CD4-positive, alpha-beta T cell treated with Interleukin-17A for 1 hour (primary cell): ENCODE results near the gene ITPK1.

Experiments used
- DNase-seq: peaks from one replicate; pipeline ENCODE4 v3.0.0-alpha.2; 2020

Gene ITPK1

DNA sequence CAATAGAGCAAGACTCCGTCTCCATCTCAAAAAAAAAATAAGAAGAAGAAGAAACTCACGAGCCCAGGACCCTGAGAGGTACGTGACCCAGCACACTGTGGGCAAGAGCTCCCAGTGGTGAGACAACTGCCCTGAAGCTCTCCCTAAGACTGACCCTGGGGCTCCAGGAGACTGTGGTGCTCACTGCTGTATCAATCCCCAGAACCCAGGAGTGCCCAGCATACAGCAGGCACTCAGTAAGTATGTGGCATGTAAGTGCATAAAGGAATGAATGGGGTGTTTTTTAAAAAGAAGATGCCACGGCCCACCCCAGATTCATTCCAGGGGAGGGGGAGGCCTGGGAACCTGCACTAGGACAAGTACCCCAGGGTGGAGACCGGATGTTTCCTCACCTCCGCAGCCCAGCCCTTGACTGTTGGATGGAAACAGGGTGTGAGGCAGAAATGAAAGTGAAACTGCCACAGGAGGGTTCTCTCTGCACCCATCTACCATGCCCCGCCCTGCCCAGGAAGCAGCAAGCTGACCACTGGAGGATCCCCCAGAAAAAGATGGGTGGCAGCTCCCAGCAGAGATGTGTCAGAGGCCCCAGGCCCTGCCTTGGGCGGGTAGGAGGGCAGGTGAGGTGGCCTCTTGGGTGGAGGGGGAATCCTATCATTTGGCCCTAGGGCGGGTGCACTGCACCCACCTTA lies 12.2 kb downstream of the ITPK1 start:
- peak; percentile 81 for DNase-seq

DNA sequence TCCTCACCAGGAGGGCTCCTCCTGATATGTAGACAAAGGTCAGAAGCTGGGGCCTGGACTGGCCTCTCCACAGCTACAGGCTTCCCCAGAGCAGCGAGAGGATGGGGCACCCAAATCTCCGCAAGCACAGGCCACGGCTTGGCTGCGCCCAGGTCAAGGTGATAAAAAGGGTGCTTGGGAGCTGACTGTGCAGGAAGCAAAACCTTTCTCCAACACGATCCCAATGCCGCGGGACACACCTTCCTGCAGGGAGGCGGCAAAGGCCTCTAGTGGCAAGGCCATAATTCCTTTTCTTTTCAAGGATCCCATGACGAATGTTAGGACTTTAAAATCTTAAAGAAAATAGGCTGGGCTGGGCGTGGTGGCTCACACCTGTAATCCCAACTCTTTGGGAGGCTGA lies 13.6 kb downstream of the ITPK1 start:
- no peak for DNase-seq

DNA sequence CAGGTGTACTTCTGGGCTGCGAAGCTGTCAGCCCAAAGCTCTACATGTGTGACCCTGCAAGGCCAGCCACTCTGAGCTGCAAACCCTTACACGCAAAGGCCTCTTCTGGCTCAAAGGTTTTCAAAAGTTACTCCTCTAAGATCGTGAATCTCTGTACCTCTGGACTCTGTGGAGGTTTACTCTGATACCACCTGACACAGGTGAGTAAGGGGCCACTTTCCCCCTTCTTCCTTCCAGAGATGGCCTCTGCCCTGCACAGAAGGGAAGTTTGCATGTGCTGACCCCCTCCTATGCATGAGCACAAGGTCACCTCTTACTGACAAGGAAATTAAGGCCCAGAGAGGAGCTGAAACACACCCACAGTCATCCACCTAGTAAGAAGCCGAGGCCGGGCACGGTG lies 14.5 kb downstream of the ITPK1 start:
- no peak for DNase-seq

DNA sequence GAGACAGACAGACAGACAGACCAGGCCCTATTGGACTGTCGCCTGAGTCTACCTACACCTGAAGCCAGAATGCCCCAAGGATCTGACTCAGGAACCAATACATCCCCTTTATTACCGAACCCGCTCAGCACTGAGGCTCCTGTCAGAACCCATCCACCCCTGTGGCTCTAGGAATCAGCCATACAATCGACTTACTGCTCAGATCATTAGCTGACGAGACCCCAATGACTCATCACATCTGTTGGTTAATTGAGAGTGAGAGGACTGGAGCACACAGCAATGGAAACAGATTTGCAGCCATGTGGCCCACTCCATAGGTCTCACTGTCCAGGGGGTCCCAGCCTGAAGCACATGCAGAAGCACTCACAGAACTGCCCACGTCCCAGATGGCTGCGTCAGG lies 15.2 kb downstream of the ITPK1 start:
- DNase-seq, result no peak

DNA sequence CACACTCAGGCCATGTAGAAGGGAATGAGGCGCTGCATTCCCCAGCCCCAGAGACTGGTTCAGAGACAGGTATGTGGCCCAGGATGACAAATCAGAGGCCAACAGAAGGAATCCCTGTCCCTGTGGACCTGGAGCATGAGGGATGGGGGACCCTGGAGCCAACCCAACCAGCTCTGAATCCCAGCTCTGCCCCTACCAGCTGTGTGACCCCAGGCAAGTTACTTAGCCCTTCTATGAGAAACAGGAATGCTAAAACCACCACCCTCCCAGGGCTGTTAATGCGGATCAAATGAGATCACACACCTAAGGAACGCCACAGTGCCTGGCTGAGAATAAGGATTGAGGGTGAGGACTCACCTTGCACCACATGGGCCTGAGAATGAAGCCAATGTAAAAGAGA lies 15.6 kb downstream of the ITPK1 start:
- DNase-seq, result no peak

DNA sequence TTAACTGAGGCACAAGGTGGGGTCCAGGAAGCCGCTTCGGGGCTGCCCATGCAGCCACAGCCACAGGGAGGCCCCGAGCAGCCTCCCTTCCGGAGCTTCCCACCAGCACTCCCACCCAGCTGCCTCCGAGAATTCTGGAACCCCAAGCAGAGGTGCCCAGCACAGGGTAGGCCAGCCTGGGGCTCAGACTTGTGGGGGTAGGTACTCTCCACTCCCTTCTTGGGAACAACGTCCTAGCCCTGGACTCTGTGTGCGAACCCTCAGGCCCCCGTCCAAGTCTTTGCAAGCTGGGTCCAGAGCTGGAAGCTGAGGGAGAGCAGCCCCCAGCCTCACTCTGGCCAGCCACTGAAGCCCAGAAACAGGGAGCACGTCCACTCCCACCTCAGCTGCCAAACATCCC lies 16.1 kb downstream of the ITPK1 start:
- DNase-seq, result no peak

DNA sequence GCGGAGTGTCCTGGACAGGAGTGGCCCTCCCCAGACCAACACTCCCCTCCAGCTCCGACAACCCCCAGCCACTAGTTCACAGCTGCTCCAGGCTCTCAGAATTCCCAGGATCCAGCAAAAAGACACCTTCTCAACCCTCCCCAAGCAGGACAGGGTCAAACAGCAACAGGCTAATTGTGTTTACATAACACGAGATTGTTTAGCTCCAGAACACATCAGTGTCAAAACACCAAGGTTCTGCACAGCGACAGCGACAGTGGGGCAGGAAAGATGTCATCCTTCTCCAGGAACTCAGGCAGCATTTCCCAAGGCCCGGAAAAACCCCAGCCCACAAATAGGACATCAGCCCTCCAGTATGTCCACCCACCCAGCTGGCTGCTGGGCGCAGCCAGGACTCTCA lies 16.5 kb downstream of the ITPK1 start:
- DNase-seq, result no peak

DNA sequence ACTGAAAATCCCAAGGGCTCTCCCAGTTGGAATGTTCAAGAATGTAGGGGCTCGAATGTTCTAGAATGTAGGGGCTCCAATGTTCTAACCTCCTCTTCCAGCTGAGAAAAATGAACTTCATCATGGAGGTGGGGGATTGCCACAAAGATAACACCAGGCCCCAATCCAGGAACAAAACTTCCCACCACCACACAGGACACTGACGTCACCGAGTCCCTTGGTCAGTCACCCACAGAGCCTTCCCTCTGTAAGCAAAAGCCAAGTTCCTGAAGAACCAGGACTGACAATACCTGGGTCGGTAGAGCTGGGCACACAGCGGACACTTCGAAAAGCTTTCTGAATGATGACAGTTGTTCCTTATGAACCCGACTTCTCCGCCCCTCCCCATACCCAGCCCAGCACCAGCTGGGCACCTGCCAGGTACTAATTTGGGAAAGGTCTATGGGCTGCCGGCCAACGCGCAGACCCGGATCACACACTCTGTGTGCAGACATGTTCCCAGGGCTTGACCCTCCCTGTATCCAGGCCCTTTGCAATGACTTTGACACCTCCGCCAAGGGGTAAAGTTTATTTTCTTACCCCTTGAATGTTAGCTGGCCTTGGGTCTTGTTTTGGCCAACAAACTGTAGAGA lies 18.9 kb downstream of the ITPK1 start:
- DNase-seq, result no peak

DNA sequence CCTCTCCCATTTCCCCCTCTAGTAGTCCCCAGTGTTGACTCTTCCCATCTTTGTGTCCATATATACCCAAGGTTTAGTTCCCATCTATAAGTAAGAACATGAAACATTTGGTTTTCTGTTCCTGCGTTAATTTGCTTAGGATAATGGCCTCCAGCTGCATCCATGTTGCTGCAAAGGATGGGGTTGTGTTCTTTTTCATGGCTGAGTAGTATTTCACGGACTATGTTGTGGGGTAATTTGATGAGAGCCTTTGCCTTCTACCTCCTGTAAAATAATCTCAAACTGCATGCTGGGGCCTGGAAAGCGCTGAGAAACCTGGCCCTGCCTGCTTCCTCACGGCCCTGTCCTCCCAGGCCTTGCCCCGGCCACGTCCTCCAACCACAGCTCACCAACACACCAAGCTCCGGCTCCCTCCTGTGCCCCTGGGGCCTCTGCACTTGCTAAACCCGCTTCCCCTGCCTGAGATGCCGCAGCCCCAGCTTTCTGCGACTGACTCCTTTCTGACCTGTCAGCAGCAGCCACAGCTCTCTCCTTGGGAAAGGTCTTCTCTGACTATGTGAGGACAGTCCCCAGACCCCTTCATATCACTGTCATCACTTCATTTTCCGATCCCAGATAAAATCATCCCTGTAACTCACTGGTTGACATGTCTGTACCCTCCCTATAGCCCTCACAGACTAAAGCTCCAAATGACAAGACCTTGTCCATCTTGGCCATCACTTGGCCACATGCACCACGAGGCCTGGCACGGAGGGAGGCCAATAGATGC lies 19.8 kb downstream of the ITPK1 start:
- DNase-seq, result no peak

DNA sequence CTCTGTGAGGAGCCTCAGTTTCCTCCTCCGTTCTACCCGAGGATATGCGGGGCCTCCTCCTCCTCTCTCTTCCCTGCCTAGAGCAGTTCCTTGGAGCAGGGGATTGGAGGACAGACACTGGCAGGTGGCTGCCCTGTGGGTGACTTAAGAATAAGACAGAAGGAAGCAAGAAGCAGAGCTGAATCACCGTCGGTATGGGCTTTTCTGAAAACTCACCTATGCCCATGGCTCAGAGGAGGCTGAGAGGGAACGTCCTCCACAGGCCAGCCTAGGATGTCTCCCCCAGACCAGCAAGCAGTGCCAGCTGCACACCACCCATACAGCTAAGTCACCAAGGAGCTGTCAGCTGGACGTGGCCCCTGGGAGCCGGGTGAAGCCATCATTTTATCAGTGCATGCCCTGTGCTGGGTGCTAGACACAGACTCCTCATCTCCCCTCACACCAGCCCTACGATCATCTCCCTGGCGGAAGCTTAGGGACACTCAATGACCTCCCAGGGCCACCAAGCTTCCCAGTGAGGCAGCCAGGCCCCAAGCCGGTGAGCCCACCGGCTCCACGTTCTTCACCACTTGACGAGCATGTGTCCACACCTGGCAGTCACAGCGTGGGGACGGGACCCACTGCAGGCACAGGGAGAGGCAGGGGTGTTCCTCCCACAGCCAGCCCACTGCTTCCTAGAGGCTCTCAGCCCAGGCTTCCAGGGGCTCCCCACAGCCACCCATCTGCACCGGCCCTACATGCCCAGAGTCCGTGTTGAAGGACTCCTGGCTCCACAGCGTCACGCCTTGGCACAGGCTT lies 21.4 kb downstream of the ITPK1 start:
- no peak for DNase-seq

DNA sequence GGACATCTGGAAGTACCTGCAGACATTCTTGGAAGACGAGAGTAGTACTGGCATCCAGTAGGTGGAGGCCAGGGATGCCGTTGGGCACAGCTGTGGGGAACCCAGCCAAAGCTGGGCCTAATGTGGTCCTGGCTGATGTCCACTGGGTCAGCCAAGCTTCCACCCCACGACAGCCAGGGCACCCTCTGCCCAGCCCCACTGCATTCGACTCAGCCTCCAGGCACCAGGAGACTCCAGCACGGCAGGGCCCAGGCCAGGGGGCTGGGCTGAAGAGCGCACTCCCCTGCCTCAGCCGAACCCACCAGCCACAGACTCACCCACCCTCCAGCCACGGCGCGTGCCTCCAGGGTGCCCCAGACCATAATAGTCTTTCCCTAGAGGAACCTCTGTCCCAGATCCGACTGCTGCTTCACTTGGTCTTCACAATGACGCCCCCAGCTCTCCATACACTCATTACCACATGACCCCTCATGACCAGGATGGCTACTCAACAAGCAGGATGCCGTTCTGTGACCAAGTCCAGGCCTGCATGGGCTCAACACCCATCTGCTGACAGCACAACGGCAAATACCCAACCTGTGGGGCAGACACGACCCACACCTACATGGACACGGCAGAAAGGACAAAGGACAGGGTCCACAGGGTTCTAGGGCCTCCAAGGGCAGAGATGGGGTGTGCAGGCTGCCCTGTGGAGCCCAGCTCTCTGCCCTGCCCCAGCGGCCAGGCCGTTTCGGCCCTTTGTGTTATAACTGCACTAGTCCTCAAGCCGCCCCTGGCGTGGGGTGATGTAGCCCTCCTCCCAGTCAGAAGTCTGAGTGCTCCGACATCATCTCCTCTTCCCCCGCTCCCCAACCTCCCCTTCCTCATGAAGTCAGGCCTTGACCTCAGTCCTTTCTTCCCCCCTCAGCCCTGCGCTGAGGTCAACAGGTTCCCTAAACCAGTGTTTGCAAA lies 22.8 kb downstream of the ITPK1 start:
- no peak for DNase-seq

DNA sequence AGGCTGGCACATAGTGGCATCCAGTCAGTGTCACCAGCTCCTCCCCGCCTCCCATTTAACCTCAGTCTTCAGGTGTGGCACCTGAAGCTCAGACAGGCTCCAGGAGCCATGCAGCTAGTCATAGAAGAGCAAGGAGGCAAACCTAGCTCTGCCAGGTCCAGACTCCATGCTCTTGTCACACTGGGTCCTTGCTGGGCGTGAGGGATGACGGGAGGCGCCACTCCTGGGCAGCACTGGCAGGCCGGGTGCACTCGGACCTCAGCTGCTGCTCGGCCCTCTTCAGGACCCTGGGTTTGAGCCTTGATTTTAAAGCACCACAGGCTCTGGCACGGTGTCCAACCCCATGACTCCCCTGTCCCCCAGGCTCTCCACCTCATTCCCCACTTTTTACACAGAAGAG lies 24.1 kb downstream of the ITPK1 start:
- no peak for DNase-seq

DNA sequence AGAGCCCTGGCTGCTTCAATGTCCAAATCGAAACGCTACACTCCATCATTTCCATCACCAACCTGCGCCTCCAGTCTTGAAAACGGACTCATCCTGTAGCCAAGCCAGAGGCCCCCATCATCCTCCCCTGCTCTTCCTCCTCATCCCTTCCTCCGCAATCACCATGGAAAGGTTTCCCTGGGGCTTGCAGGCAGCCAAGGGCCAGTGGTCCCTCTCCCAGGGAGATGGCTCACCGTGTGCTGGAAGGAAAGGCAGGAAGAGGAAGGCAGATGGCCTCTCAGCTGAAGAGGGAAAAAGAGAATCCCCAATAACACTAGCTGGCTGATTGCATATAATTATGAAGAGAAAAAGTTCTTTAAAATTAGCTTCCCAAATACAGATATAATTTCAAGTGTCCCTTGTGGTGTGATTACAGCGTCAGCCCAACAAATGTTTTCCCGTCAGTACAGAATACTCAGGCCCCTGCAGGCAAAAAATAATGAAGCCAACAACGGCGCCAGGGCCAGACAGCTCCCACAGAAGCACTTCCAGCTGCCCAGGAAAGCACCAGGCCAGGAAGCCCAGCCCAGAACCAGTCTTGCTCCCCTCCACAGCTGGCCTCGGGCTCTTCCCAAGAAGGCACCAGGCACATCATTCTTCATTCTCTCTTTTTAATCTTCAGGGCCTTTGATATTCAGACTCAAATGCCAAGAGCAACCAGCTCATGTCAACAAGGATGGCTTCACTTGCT lies 24.7 kb downstream of the ITPK1 start:
- no peak for DNase-seq

DNA sequence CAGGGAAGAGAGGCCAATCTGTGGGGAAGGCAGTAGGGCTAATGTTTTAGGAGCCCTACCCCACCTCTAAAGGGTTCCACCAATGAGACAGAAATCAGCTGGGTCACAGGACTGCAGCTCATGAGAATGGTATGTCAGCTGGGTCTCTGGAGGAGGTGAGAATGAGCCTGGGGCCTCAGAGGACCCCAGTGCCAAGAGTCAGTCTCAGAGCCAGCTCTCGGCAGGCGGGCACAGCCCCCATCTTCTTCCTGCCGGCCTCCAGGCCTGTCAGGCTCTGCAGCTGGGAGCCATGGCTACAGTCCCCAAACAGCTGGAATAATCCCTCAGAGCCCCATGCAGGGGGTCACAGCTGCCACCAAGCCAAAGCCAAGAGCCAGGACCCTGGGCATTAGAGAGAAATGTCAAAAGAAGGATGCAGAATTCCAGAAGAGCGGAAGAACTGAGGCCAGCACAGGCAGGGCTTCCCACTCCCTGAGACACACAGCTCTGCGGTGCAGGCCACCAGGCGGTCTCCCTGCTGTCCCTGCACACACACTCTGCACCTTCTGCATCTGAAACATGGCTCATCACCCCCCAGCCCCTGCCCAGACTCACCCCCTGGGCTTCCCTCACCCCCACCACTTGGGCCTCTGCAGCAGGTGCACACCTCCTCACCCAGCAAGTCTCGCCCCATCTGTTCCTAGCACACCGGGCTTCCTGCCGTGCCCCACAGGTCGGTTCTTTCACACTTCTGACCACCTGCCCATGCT lies 26.0 kb downstream of the ITPK1 start:
- DNase-seq, result no peak

DNA sequence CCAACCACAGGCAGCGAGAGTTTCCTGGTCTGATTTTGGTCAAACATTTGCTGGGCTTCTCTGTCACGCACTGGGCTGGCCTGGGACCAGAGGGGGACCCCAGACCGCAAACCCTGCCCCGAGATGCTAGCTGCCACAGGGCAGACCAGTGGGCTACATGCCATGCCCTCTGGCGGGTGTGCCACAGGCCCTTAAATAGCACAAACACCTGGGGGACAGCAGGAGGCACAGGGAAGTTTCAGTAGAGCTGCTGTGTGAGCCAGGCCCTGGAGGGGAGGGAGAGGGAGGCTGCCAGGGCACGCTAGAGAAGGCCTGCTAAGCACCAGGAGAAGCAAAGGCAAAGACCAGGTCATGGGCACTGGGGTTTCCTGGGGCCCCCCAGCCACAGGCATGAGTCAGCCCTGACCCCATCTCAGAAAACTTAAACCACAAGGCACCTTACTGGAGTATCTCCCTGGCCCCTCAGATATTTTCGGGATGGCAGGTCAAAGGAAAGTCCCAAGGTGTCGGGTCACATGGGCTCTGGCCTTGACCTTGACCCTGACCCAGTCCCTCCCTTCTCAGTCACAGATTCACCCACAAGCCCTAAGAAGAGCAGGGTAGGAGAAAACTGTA lies 29.2 kb downstream of the ITPK1 start:
- DNase-seq, result no peak

DNA sequence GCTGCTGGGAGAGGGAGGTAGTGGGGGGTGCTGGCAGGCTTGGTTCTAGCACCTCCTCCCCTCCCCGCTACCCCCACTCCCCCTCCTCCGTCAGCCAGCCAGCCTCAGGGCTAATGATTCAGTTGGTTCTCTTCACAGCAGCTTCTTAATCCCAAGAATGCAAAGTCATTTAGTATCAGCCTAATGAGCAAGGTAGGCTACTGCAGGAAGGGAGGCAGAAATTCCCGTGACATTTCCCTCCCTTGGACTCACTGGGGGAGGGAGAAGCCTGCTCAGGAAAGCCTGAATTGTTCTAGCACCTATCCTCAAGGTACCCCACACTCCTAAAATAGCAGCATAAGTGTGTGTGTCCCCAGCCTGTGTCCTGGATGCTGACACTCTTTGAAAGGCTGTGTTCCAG lies 29.8 kb downstream of the ITPK1 start:
- DNase-seq, result no peak

DNA sequence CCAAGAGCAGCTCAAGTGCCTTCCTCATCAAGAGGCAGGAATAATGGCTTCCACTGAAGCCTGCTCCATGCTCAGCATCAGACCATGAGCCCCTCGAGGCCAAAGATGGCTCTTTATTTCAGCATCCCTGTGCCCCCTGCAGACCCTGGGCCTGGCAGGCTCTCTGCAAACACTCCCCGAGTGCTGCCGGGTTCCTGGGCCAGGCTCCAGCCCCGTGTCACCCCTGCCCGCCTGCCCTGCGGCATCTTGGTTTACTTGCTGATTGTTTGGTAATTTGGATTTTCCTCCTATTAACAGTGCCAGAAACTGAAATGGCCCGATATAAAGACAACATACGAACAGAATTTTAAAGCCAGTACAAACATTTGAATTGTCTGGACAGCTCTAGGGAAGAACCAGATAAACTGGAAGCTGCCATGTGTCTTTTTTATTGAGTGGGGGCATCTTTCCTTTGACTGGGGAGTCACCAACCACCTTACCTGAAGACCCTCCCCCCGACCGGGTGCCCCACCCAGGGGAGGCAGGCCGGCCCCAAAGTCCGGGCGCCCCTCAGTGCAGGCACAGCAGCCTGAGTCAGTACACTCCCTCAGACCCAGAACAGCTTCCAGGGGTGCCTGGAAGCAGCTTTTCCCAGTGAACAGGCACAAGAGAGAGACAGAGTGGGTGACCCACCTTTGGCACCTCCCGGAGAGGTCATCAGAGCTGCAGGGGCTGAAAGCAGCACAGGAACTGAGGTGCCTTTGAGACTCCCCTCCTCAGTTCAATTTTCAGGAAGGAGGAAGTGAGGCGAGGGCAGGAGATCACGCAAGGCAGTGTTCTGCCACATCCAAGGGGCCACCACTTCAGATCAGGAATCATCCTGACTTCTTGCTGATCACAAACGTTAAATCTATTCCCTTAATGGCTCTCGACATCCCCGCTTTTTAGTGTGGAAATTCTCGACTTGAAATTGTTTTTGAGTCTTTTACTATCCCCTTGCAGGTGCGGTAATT lies 30.6 kb downstream of the ITPK1 start:
- DNase-seq, result no peak

DNA sequence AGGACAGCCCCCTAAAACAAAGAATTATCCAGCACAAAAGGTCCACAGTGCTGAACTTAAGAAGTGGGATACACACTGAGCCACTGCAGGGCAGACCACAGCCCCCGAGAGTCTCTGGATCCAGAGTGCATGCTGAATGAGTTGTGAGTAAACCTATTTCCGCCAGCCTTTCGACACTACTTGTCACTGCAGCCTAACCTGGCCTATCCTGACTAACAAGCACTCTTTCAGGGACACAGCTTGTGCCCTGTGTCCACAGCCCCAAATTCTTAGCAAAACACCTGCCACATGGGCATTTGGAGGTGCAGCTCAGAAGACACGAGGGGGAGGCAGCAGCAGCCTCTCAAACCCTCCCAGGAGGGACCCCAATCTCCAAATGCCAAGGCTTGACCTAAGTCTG lies 31.3 kb downstream of the ITPK1 start:
- no peak for DNase-seq

DNA sequence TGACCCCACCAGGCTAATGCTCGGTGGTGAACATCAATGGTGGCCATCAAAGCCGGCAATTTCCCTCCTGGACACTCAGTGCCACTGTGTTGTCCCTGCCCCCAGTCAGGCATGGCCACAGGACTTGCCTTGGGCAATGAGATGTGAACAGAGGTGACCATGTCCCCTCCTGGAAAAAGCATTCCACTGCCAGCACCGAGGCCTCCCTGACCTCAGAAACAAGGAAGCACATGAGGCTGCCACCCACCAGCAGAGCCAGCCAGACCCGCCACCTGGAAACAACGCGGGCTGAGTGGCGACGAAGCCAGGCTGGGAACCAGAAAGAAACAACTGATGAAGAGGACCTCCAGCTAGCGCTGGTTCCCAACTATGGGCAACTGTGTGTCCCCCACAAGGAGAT lies 31.8 kb downstream of the ITPK1 start:
- no peak for DNase-seq
